Measurements from ENCODE around the gene ZNF583.

The ZNF583 gene

DNA sequence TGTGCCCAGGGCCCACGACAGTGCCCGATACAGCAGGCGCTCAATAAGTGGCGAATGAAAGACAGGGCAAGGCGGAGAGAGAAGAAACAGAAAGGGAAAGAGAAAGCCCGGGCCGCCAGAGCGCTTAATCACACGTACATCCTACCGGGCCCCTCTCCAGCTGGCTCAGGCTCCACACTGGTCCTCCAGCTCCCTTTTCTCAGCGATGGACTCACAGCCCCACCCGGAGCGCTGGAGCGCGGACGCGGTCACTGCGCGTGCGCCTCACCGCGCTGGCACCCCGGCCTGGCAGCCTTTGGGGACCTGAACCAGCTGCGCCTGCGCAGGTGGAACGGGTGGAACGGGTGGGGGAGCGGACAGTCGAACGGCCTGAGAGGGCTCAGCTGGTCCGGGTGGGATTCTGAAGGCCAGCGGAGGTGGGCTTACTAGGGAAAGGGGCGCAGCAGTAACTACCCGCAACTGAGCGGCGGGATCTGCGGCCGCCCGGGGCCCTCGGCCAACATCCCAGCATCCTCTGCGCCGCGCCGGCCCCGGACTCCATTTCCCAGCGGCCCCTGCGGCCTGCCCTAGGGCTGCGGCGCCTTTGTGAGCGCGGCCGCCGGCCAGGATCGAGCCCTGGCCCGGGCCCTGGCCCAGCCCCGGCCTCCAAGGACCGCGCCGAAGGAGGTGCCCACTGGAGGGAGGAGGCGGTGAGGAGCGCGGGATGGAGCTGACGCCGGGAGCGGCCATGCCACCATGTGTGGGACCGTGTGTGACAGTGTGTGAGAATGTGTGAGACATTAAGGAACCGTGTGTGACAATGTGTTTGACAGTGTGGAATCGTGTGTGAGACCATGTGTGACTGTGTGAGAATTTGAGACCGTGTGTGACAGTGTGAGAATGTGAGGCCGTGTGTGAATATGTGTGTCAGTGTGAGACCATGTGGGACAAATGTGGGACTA is at the start of gene ZNF583:
Gene ZNF583 (plus strand): TSS at position 569 of the 941 bp plus-strand sequence. CDS start 2,783 bp downstream, outside the sequence.
- DNase-seq = peak; percentile 86

DNA sequence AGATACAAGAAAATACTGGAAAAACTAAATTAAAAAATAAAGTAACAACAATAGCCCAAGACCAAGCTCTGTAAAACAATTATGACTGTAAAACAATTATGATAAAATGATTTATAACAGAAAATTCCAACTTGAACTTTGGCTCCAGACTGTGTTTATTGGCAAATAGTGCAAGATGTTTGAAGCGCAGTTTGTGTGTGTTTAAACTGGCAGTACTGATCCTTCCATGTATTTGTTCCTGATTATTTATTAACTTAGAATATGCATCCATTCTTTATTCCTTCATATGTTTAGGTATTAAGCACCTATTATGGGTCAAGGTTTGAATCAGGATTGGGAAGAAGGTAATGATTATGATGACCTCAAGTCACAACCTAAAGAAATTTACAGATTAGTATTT is 48.6 kb upstream of the ZNF583 start:
- DNase-seq = no peak

DNA sequence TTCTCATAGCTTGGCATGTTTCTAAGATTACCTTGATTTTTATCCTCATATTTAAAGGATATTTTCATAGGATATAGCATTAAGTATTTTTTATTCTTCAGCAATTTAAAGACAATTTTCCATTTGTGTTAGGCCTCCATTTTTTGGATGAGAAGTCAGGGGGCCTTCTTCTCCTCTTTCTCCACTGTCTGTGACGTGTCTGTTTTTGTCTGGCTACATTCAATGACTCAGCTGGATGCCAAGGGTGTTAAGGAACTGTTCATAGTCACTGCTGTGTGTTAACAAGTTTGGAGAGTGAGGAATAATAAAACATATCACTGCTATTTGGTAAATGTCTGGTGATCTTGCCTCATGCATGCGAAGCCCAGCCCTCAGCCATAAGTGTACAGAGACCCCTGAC is 47.2 kb upstream of the ZNF583 start:
- DNase-seq = no peak

- DNase-seq = no peak
These were observed 43.3 kb upstream of the ZNF583 start for GRCh38 chr19:56360841-56361240.

DNA sequence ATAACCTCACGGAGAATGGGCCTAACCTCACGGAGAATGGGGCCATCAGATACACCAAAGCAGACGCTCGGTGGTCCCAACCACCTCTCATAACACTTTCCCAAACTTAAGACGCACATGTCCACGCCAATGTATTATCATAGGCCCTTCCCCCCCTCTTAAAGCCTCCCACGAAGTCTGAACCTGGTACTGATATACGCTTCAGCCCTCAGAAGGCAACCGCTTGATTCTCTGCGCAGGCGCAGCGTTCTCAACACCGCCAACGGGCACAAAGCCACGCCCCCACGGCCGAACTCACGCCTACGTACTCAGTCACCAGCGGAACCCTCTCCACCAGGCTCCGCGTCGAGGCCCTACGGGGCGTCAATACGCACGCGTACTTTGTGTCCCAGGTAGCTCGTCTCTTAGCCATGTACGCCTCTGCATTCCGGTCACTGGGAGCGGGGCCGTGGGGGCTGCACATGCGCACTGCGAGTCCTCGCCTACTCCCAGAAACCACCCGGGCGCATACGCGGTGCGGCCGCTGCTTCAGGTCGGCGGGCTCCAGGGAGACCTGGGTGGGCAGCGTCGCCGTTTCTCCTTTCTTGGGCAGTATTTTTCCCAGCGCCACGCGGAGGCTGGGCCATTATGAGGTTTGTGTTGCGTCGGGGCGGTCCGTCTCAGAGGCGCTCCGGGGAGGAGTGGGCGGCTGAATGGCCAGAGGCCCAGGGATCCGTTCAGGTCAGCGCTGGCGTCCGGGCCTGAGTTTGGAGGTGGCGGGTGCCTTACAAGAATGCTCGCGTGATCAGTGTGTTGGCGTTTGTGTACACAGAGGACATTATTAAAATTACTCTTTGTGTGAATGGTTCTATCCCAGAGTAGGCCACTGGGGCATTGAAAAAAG is 36.1 kb upstream of the ZNF583 start:
- peak; percentile 58 for DNase-seq

DNA sequence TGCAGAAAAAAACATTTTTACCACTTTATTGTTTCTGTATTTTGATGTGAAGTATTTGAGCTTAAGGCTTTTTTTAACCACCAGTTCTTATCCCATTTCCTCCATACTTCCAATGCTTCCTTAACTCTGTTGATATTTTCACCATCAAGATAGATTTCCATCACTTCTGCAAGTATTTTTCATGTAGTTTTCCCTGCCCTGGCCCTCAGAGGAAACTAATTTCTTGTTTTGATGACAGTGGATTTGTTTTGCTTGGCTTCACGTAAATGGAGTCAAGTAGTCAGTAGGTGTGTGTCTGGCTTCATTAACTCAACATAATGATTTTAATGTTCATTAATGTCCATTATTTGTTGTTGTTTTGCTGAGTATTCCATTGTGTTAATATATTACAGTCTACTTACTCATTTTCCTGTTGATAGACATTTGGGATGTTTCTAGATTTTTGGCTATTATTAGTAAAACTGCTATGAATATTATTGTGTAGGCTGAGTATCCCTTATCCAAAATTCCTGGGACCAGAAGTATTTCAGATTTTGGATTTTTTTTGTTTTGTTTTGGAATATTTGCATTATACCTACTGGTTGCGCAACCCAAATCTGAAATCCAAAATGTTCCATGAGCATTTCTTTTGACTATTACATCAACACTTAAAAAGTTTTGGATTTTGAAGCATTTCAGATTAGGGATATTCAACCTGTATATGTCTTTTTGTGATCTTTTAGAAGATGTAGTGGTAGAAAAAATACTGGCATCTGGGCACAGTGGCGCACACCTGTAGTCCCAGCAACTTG is 34.1 kb upstream of the ZNF583 start:
- no peak for DNase-seq

DNA sequence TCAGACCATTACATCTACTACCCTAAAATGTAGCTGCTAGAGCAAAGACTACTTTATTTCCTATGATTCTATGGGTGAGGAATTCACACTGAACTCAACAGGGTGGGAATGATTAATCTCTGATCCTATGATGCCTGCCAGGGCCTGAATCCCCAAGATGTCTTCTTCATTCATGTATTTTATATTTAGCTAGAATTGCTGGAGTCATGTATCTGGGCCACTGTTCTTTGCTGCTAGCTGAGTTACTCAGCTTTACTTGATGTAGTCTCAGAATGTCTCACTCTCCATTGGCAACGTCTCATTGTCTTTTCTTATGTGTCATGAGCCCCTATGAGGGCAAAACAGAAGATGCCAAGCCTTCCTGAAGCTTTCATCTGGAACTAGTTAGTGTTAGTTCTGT is 31.9 kb upstream of the ZNF583 start:
- DNase-seq = no peak

DNA sequence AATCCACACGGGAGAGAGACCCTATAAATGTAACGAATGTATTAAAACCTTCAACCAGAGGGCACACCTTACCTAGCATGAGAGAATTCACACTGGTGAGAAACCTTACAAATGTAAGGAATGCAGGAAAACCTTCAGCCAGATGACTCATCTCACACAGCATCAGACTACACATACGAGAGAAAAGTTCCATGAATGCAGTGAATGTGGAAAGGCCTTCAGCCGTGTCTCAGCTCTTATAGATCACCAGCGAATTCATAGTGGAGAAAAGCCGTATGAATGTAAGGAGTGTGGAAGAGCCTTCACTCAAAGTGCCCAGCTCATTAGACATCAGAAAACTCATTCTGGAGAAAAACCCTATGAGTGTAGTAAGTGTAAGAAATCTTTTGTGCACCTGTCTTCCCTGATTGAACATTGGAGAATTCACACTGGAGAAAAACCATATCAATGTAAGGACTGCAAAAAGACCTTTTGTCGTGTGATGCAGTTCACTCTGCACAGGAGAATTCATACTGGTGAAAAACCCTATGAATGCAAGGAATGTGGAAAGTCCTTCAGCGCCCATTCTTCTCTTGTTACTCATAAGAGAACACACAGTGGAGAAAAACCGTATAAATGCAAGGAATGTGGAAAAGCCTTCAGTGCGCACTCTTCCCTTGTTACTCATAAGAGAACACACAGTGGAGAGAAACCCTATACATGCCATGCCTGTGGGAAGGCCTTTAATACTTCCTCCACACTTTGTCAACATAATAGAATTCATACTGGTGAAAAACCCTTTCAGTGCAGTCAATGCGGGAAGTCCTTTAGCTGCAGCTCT is 26.8 kb upstream of the ZNF583 start:
- no peak for DNase-seq

GRCh38 chr19:56383826-56384605 is 20.1 kb upstream of the ZNF583 start:
- DNase-seq = no peak

- peak; percentile 84 for DNase-seq
These were observed 10.8 kb upstream of the ZNF583 start, which contains the start of gene ZNF582 for GRCh38 chr19:56393119-56394012. Gene ZNF582 (minus strand): TSS chr19:56393534. CDS start chr19:56391752, 1,782 bp downstream.

GRCh38 chr19:56398809-56399208 is 5.3 kb upstream of the ZNF583 start:
- no peak for DNase-seq

- no peak for DNase-seq
These were observed 3.6 kb upstream of the ZNF583 start for GRCh38 chr19:56400485-56400884.

GRCh38 chr19:56403261-56403660 is 871 bp upstream of the ZNF583 start:
- no peak for DNase-seq

DNA sequence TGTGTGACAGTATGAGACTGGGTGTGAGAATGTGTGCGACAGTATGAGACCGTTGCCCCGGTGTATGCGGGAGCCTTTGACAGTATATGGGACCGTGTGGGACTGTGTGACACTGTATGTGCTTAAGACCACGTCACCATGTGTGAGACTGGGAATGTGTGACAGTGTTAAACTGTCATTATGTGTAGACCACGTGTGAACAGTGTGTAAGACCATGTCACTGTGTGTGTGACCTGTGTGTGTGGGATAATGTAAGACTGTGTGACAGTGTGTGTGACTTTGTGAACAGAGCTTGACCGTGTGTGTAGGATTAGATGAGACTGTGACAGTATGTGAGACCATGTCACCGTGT is 549 bp downstream of the ZNF583 start:
- no peak for DNase-seq

GRCh38 chr19:56405062-56405461 is 930 bp downstream of the ZNF583 start:
- DNase-seq = no peak

DNA sequence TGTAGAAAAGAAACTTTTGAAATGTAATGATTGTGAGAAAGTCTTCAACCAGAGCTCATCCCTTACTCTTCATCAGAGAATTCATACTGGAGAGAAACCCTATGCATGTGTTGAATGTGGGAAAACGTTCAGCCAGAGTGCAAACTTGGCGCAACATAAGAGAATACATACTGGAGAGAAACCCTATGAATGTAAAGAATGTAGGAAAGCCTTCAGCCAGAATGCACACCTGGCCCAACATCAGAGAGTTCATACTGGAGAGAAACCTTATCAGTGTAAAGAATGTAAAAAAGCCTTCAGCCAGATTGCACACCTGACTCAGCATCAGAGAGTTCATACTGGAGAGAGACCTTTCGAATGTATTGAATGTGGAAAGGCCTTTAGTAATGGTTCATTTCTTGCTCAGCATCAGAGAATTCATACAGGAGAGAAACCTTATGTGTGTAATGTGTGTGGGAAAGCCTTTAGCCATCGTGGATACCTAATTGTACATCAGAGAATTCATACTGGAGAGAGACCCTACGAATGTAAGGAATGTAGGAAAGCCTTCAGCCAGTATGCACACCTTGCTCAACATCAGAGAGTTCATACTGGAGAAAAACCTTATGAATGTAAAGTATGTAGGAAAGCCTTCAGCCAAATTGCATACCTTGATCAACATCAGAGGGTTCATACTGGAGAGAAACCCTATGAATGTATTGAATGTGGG is 19.3 kb downstream of the ZNF583 start:
- no peak for DNase-seq

- DNase-seq = no peak
These were observed 19.8 kb downstream of the ZNF583 start for GRCh38 chr19:56423985-56424353.

DNA sequence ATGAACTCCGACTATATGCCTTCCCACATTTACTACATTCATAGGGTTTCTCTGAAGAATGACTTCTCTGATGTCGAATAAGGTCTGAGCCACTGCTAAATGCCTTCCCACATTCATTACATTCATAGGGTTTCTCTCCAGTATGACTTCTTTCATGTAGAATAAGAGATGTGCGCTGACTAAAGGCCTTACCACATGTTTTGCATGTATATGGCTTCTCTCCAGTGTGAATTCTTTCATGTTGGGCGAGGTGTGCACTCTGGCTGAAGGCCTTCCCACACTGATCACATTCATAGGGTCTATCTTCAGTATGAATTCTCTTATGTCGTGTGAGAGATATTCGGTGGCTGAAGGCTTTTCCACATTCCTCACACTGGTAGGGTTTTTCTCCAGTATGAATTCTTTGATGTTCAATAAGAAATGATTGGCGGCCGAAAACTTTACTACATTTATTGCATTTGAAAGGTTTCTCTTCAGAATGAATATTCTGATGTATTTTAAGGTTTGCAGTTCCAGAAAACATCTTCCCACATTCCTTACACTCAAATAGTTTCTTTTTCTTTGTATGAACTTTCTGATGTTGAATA is 37.2 kb downstream of the ZNF583 start:
- DNase-seq = no peak

DNA sequence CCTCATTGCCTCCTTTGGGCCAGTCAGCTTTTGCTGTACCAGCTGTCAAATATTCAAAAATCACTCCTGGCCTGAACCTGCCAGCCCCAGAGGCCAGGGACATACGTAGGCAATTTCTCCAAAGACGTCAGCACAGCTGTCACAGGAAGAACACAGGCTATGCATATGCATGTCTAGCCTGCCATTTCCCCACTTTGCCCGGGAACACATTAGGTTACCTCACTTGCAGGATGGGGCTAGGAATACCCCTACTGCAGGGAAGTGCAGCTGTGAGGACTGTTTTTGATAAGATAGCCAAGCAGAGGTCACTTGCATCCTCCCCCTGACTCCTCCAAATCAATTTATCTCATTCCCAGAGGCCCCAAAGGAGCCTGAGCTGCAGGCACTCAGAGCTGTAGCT is 70.2 kb downstream of the ZNF583 start:
- DNase-seq = no peak
